ENCODE measurements around the gene ZNF681. TPM values are rescaled to one million over a fixed set of nuclear protein-coding genes. Genes with fewer than 3 reads are reported as not detected.

ZNF681 gene
- total RNA-seq, 1 donor from 2014 or later, result 1.1 TPM

DNA sequence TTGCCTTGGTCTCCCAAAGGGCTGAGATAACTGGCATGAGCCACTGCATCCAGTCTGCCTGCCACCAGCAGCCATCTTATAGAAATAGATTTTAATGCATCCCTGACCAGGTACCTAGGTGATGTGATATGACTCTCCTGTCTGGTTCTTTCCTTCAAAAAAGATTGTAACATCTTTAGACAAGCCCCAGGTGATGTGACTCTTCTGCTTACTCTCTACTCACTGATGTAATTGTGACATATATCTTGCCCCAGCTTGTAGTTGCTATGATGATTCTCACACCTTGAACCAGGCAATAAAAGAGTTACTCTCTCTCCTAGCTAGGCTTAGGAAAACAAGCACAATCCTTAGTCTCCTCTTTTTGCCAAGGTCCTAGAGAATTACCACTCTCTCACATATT lies 30.6 kb upstream of the ZNF681 start:
- FAIRE-seq, result no peak
- peak; percentile 49 for DNase-seq (ENCODE audit: low read depth)
- no peaks in the 10 kb centered on the region for H3K27me3 ChIP-seq (ENCODE audit: control insufficient read depth, insufficient read depth, low read length)
- no peak overlapping the region for H3K4me3 ChIP-seq (ENCODE audit: low read depth, low read length)
- H3K36me3 ChIP-seq (ENCODE audit: control insufficient read depth, insufficient read depth, low read length), result no peaks in the 10 kb centered on the region
- TF ChIP-seq, protein P1, sequence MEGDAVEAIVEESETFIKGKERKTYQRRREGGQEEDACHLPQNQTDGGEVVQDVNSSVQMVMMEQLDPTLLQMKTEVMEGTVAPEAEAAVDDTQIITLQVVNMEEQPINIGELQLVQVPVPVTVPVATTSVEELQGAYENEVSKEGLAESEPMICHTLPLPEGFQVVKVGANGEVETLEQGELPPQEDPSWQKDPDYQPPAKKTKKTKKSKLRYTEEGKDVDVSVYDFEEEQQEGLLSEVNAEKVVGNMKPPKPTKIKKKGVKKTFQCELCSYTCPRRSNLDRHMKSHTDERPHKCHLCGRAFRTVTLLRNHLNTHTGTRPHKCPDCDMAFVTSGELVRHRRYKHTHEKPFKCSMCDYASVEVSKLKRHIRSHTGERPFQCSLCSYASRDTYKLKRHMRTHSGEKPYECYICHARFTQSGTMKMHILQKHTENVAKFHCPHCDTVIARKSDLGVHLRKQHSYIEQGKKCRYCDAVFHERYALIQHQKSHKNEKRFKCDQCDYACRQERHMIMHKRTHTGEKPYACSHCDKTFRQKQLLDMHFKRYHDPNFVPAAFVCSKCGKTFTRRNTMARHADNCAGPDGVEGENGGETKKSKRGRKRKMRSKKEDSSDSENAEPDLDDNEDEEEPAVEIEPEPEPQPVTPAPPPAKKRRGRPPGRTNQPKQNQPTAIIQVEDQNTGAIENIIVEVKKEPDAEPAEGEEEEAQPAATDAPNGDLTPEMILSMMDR (IDR thresholded peaks at IDR 0.05; ENCODE audit: insufficient read depth, low read length, severe bottlenecking), result no peak

DNA sequence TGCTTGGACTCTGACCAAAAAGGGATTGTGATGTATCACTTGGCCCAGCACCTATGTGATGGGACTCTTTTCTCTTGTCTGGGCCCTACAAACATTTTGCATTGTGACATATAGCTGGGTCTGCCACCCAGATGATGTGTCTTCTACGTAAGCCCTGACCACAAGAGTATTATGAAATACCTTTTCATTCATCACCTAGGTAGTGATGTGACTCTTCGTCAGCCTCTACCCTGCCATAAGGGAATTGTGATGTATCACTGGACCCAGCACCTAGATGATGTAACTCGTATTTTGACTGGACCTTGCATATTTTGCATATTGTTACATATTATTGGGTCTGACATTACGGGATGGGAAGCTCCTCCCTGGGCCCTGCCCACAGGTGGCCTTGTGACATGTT lies 29.7 kb upstream of the ZNF681 start:
- no peak overlapping the region for H3K4me3 ChIP-seq (ENCODE audit: low read depth, low read length)
- DNase-seq (ENCODE audit: low read depth) (no peak), FAIRE-seq (no peak)
- no peaks in the 10 kb centered on the region for H3K36me3 ChIP-seq (ENCODE audit: control insufficient read depth, insufficient read depth, low read length)
- TF ChIP-seq, protein P1 (IDR thresholded peaks at IDR 0.05; ENCODE audit: insufficient read depth, low read length, severe bottlenecking), result no peak
- H3K27me3 ChIP-seq (ENCODE audit: control insufficient read depth, insufficient read depth, low read length), result no peaks in the 10 kb centered on the region

DNA sequence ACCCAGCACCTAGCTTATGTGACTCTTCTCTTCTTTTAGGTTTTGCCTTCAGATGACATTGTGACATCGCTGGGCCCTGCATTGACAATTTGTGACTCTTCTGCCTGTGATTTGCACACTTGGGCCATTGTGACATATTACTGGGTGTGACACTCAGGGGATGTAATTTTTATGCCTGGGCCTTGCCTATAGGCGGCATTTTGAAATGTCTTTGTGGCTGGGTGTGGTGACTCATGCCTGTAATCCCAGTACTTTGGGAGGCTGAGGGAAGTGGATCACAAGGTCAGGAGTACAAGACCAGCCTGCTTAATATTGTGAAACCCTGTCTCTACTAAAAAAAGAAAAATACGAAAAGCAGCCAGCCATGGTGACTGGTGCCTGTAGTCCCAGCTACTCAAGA lies 28.4 kb upstream of the ZNF681 start:
- Histone ChIP-seq H3K36me3 (ENCODE audit: control insufficient read depth, insufficient read depth, low read length) (peaks cover 1% of the 10 kb centered on the region), H3K4me3 (ENCODE audit: low read depth, low read length) (no peak overlapping the region), H3K27me3 (ENCODE audit: control insufficient read depth, insufficient read depth, low read length) (no peaks in the 10 kb centered on the region)
- FAIRE-seq, result no peak
- TF ChIP-seq, protein P1 (IDR thresholded peaks at IDR 0.05; ENCODE audit: insufficient read depth, low read length, severe bottlenecking), result no peak
- peak; percentile 31 for DNase-seq (ENCODE audit: low read depth)

DNA sequence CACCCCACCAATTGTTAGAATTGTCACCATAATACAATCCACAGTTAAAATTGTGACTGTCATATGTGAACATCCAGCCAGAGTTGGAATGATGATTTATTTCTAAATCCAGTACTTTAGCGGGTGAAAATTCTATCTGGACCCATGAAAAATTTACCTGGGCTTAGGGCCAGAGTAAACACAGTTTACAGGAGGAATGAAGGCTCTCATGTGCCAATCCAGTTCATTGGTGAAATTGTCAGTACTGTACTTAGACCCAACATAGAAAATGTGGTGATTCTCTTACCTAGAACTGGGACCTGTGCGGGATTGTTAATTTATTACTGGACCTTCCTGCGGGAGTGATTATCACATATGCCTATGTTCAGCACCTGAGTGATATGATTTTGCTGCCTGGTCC lies 27.3 kb upstream of the ZNF681 start:
- Histone ChIP-seq H3K36me3 (ENCODE audit: control insufficient read depth, insufficient read depth, low read length) (peaks cover 1% of the 10 kb centered on the region), H3K4me3 (ENCODE audit: low read depth, low read length) (no peak overlapping the region), H3K27me3 (ENCODE audit: control insufficient read depth, insufficient read depth, low read length) (no peaks in the 10 kb centered on the region)
- FAIRE-seq (no peak), DNase-seq (ENCODE audit: low read depth) (no peak)
- TF ChIP-seq, protein P1 (IDR thresholded peaks at IDR 0.05; ENCODE audit: insufficient read depth, low read length, severe bottlenecking), result no peak

DNA sequence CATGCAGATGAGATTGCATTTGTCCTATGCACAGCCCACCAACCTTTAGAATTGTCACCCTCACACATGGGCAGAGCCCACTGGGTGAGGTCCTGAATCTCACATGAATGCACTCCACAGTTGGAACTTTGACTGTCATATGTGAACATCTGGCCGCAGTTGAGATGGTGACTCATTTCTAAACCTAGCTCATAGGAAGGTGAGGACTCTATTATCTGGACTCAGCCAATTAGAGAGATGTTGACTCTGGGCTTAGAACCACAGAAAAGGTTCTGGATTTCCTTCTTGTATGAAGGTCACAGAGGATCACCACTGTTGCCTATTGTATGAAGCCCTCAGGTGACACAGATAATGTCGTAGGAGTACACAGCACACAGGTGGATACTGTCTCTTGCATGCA lies 25.6 kb upstream of the ZNF681 start:
- no peak for DNase-seq (ENCODE audit: low read depth)
- no peak for FAIRE-seq
- Histone ChIP-seq H3K27me3 (ENCODE audit: control insufficient read depth, insufficient read depth, low read length) (no peaks in the 10 kb centered on the region), H3K36me3 (ENCODE audit: control insufficient read depth, insufficient read depth, low read length) (peaks cover 1% of the 10 kb centered on the region), H3K4me3 (ENCODE audit: low read depth, low read length) (no peak overlapping the region)
- TF ChIP-seq, protein P1 (IDR thresholded peaks at IDR 0.05; ENCODE audit: insufficient read depth, low read length, severe bottlenecking), result no peak

DNA sequence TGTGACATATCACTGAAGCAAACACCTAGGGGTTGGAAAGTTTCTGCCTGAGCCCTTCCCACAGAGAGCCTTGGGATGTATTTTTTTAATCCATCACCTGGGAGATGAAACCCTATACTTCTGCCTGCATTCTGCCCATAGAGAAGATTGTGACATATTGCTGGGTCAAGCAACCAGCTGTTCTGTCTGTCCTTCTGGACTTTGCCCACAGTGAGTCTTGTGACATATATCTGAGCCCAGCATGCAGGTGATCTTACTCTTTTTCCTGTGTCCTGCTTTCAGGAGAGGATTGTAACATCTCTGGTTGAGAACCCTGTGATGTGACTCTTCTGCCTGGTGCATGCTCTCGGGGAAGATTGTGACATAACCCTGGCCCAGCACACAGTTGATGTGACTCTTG lies 24.9 kb upstream of the ZNF681 start:
- no peak for DNase-seq (ENCODE audit: low read depth)
- TF ChIP-seq, protein P1 (IDR thresholded peaks at IDR 0.05; ENCODE audit: insufficient read depth, low read length, severe bottlenecking), result no peak
- Histone ChIP-seq H3K27me3 (ENCODE audit: control insufficient read depth, insufficient read depth, low read length) (no peaks in the 10 kb centered on the region), H3K36me3 (ENCODE audit: control insufficient read depth, insufficient read depth, low read length) (peaks cover 1% of the 10 kb centered on the region), H3K4me3 (ENCODE audit: low read depth, low read length) (no peak overlapping the region)
- no peak for FAIRE-seq
